SKM-1 (cell line): Measurements from ENCODE around the gene LMF1.
A peak's percentile ranks its signal among the peaks of the same experiment; 100 is the strongest.

Source experiments
- DNase-seq: peaks from one replicate; lab custom pipeline; 2025; ENCODE audit not compliant: unreplicated experiment; lab: John Stamatoyannopoulos, UW

The LMF1 gene

GRCh38 chr16:817001-817906, 153.5 kb downstream of the LMF1 start:
- no peak for DNase-seq

GRCh38 chr16:815861-816260, 154.9 kb downstream of the LMF1 start:
- DNase-seq = no peak

GRCh38 chr16:814974-815373, 155.8 kb downstream of the LMF1 start:
- DNase-seq = no peak

- no peak for DNase-seq
These were observed 156.8 kb downstream of the LMF1 start for GRCh38 chr16:813916-814412.

GRCh38 chr16:813204-813915, 157.4 kb downstream of the LMF1 start:
- DNase-seq = no peak

GRCh38 chr16:808085-808386, 162.7 kb downstream of the LMF1 start:
- no peak for DNase-seq

GRCh38 chr16:807347-808084, 163.3 kb downstream of the LMF1 start:
- DNase-seq = peak; percentile 16

GRCh38 chr16:805474-805873, 165.3 kb downstream of the LMF1 start:
- DNase-seq = no peak

GRCh38 chr16:804193-805048, 166.4 kb downstream of the LMF1 start:
- DNase-seq = no peak

GRCh38 chr16:803754-804080, 167.1 kb downstream of the LMF1 start:
- no peak for DNase-seq
